SU-DHL-6 (cell line): ENCODE data around the gene ATP13A3.

ENCODE experiments used
- EZH2phosphoT487 ChIP-seq: fragments of 200-600 bp; sonication (generic), shearing (Covaris generic); conservative IDR thresholded peaks from 2 replicates; pipeline ENCODE4 v1.6.1; 2018; ENCODE audit warnings: mild to moderate bottlenecking, antibody characterized with exemption, low read length, moderate library complexity, mixed read lengths
- TF ChIP-seq, protein P1 (sequence below): fragments of 200-600 bp; sonication (generic); IDR thresholded peaks from one replicate; pipeline ENCODE4 v1.5.1; 2017; ENCODE audit warnings: antibody characterized with exemption, mild to moderate bottlenecking, low read length, moderate library complexity; ENCODE audit not compliant: insufficient read depth, poor library complexity, severe bottlenecking

DNA sequence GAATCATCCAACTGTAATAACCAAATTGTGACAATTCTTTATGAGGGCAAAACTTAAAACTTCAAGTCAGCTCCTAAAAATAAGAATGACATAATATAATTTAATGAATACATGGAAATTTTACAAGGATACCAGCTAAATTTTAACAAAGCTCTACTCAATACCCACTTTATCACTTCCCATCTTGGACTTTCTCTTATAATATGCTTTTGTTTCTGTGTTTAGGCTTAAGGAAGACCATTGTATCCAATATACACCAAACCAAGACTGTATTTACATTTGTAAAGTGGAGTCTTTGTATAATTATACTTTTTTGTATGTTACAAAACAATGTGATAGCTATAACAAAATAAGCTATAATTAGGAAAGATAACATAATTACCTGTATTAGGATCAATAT lies 16.8 kb downstream of the ATP13A3 start:
- TF ChIP-seq EZH2phosphoT487, result no peak
- TF ChIP-seq, protein P1, sequence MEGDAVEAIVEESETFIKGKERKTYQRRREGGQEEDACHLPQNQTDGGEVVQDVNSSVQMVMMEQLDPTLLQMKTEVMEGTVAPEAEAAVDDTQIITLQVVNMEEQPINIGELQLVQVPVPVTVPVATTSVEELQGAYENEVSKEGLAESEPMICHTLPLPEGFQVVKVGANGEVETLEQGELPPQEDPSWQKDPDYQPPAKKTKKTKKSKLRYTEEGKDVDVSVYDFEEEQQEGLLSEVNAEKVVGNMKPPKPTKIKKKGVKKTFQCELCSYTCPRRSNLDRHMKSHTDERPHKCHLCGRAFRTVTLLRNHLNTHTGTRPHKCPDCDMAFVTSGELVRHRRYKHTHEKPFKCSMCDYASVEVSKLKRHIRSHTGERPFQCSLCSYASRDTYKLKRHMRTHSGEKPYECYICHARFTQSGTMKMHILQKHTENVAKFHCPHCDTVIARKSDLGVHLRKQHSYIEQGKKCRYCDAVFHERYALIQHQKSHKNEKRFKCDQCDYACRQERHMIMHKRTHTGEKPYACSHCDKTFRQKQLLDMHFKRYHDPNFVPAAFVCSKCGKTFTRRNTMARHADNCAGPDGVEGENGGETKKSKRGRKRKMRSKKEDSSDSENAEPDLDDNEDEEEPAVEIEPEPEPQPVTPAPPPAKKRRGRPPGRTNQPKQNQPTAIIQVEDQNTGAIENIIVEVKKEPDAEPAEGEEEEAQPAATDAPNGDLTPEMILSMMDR, result no peak
